ENCODE data around the gene IFT43. TPM values are rescaled to one million over a fixed set of nuclear protein-coding genes. Genes with fewer than 3 reads are reported as not detected.

IFT43 gene
- total RNA-seq, 1 donor from 2014 or later = 21.9 TPM

DNA sequence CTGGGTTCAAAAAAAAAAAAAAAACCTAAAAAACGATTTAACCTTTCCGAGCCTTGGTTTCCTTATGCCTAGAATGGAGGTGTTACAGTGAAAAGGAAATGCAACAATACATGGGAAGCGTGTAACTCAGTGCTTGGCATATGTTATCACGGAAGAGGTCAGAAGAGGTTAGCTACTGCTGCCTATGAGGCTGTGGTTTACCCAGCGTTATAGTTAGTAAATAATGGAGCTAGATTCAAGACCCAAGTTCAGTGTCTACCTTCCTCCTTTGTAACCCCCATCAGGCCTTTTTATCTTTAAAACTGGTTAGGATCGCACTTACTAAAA is 839 bp downstream of the IFT43 start:
- H3K4me1 ChIP-seq = peaks cover 34% of the 10 kb centered on the region
- TF ChIP-seq, protein P1, sequence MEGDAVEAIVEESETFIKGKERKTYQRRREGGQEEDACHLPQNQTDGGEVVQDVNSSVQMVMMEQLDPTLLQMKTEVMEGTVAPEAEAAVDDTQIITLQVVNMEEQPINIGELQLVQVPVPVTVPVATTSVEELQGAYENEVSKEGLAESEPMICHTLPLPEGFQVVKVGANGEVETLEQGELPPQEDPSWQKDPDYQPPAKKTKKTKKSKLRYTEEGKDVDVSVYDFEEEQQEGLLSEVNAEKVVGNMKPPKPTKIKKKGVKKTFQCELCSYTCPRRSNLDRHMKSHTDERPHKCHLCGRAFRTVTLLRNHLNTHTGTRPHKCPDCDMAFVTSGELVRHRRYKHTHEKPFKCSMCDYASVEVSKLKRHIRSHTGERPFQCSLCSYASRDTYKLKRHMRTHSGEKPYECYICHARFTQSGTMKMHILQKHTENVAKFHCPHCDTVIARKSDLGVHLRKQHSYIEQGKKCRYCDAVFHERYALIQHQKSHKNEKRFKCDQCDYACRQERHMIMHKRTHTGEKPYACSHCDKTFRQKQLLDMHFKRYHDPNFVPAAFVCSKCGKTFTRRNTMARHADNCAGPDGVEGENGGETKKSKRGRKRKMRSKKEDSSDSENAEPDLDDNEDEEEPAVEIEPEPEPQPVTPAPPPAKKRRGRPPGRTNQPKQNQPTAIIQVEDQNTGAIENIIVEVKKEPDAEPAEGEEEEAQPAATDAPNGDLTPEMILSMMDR (IDR thresholded peaks at IDR 0.05) = no peak
- peak overlapping the region; percentile 81 for H3K27ac ChIP-seq
- ATAC-seq = no peak
- DNase-seq = no peak
- H3K36me3 ChIP-seq = peaks cover 6% of the 10 kb centered on the region
- no peaks in the 10 kb centered on the region for H3K9me3 ChIP-seq
- H3K4me3 ChIP-seq = peak overlapping the region; percentile 85
- intact Hi-C loops (cut with DNase I) = no loop called here
- H3K27me3 ChIP-seq (ENCODE audit: low read depth) = no peaks in the 10 kb centered on the region

DNA sequence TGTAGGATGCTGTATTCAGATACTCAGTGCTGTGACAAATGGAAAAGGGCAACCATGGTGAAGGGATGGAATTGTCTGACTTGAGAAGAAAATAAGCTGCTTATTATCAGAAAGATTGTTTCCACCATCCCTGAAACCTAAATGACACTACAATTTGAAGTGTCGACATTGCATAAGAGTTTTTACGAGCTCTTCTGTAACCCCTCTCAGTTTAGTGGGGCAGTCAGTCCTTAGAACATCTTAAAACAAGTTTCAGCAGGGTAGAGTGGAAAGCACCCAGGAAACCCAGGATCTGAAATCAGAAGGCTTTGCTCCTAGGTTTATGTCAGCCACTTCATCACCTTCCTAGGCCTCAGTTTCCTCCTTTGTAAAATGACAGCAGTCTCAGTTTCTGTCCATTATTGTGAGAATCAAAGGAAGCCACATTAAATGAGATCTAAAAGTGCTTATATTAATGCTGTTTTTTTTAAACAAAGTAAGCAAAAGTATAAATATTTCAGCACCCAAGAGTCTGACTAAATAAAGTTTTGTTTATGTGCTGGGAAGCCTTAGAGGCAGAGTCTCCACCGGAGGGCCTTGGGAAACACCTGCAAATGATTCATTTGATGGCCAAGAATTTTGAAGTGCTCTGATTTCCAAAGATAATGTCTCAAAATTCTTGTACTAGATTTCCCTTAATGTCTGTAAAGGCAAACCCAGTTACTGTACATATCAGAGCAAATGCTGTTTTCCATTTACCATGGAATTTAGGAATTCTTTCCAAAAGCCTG is 1.8 kb downstream of the IFT43 start:
- no peak overlapping the region for H3K27ac ChIP-seq
- TF ChIP-seq, protein P1 (IDR thresholded peaks at IDR 0.05) = no peak
- no peaks in the 10 kb centered on the region for H3K9me3 ChIP-seq
- ATAC-seq = no peak
- H3K4me1 ChIP-seq = peaks cover 30% of the 10 kb centered on the region
- no peak for DNase-seq
- H3K36me3 ChIP-seq = peaks cover 7% of the 10 kb centered on the region
- H3K27me3 ChIP-seq (ENCODE audit: low read depth) = no peaks in the 10 kb centered on the region
- intact Hi-C loops (cut with DNase I) = no loop called here
- no peak overlapping the region for H3K4me3 ChIP-seq

DNA sequence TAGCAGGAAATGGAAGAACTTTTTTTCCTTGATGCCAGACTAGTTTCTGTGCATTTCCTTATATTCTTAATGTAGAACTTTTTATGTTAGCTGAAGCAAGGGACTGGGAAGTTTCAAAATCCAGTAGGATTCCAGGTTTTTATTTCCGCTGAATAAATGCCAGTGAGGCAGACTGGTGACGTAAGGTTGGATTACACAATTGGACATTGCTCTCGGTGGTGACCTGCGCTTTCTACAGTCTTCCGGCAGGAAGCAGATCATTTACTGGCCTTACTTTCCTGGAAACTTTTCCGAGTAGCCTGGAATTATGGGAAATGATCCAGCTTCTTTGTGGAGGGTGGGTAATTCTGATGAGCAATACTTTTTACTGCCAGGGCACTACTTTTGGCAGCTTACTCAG is 3.6 kb downstream of the IFT43 start:
- Histone ChIP-seq H3K27ac (peak overlapping the region; percentile 63), H3K4me3 (no peak overlapping the region), H3K27me3 (ENCODE audit: low read depth) (no peaks in the 10 kb centered on the region), H3K4me1 (peaks cover 24% of the 10 kb centered on the region), H3K36me3 (peaks cover 17% of the 10 kb centered on the region), H3K9me3 (no peaks in the 10 kb centered on the region)
- intact Hi-C loops (cut with DNase I) = no loop called here
- DNase-seq (no peak), ATAC-seq (peak in 1 of 2 donors; percentile 29)
- TF ChIP-seq, protein P1 (IDR thresholded peaks at IDR 0.05) = no peak

DNA sequence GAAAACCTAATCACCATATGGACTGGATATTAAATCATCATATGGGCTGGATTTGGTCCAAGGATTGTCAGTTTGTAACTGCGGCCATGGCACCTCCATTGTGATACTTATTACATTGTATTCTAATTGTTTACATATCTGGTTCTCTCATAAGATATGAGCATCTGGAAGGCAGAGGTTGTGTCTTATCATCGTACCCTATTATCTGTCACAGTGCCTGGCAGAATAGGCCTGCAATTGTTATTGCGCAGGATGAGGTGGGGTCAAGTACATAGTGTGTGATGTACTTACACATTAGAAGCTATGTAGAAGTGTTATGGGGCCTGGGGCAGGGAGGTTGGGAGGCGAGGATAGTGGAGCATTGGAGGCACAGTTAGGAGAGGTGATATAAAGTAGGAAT is 4.7 kb downstream of the IFT43 start:
- Histone ChIP-seq H3K4me3 (no peak overlapping the region), H3K27ac (no peak overlapping the region), H3K9me3 (no peaks in the 10 kb centered on the region), H3K4me1 (peaks cover 18% of the 10 kb centered on the region), H3K36me3 (peaks cover 17% of the 10 kb centered on the region), H3K27me3 (ENCODE audit: low read depth) (no peaks in the 10 kb centered on the region)
- ATAC-seq (no peak), DNase-seq (no peak)
- TF ChIP-seq, protein P1 (IDR thresholded peaks at IDR 0.05) = no peak
- intact Hi-C loops (cut with DNase I) = no loop called here

DNA sequence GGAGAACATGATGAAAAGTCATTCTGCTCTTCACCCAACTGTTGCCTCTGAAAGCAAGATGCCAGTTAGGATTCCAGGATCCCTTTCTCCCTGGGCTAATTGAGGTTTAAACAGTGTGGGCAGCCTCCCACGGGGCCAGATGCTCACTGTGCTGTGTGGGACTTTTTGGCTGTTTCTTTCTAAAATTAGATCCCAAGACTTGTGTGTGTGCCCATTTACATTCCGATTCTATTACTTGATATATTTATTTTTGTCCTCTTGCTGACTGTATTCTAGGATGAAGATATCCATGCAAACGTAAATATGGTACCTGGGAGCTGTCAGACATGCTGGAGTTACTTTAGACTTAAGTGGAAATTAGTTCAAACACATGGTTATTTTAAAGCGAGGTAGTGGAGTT is 6.2 kb downstream of the IFT43 start:
- H3K36me3 ChIP-seq = peaks cover 17% of the 10 kb centered on the region
- H3K27me3 ChIP-seq (ENCODE audit: low read depth) = no peaks in the 10 kb centered on the region
- ATAC-seq = no peak
- H3K4me1 ChIP-seq = peaks cover 10% of the 10 kb centered on the region
- DNase-seq = no peak
- intact Hi-C loops (cut with DNase I) = no loop called here
- no peaks in the 10 kb centered on the region for H3K9me3 ChIP-seq
- H3K4me3 ChIP-seq = no peak overlapping the region
- no peak overlapping the region for H3K27ac ChIP-seq
- TF ChIP-seq, protein P1 (IDR thresholded peaks at IDR 0.05) = no peak

All from lower lobe of right lung (tissue), 2 donors.